Measurements from ENCODE around the gene GRWD1.

The GRWD1 gene

GRCh38 chr19:48417421-48417820 is 28.4 kb upstream of the GRWD1 start:
- Histone ChIP-seq H3K4me1 (ENCODE audit: insufficient read depth, poor library complexity, severe bottlenecking) (no peaks in the 10 kb centered on the region), H3K9me3 (ENCODE audit: severe bottlenecking) (no peaks in the 10 kb centered on the region), H3K36me3 (ENCODE audit: low read depth) (no peaks in the 10 kb centered on the region), H3K4me3 (ENCODE audit: severe bottlenecking) (no peak overlapping the region), H3K27ac (ENCODE audit: poor library complexity, severe bottlenecking) (no peak overlapping the region), H3K27me3 (ENCODE audit: insufficient read depth, poor library complexity, severe bottlenecking) (no peaks in the 10 kb centered on the region)
- no peak for TF ChIP-seq CTCF (IDR thresholded peaks at IDR 0.05; ENCODE audit: poor library complexity, severe bottlenecking)
- no peak for DNase-seq (ENCODE audit: low spot score)
- no peak for ATAC-seq (ENCODE audit: low read depth)

GRCh38 chr19:48418317-48419064 is 27.3 kb upstream of the GRWD1 start:
- Histone ChIP-seq H3K27me3 (ENCODE audit: insufficient read depth, poor library complexity, severe bottlenecking) (no peaks in the 10 kb centered on the region), H3K36me3 (ENCODE audit: low read depth) (no peaks in the 10 kb centered on the region), H3K27ac (ENCODE audit: poor library complexity, severe bottlenecking) (no peak overlapping the region), H3K9me3 (ENCODE audit: severe bottlenecking) (no peaks in the 10 kb centered on the region), H3K4me3 (ENCODE audit: severe bottlenecking) (no peak overlapping the region), H3K4me1 (ENCODE audit: insufficient read depth, poor library complexity, severe bottlenecking) (no peaks in the 10 kb centered on the region)
- no peak for TF ChIP-seq CTCF (IDR thresholded peaks at IDR 0.05; ENCODE audit: poor library complexity, severe bottlenecking)
- ATAC-seq (ENCODE audit: low read depth) (no peak), DNase-seq (ENCODE audit: low spot score) (no peak)

- no peaks in the 10 kb centered on the region for H3K9me3 ChIP-seq (ENCODE audit: severe bottlenecking)
- DNase-seq (ENCODE audit: low spot score) (no peak), ATAC-seq (ENCODE audit: low read depth) (no peak)
- no peak overlapping the region for H3K4me3 ChIP-seq (ENCODE audit: severe bottlenecking)
- H3K27ac ChIP-seq (ENCODE audit: poor library complexity, severe bottlenecking), result no peak overlapping the region
- TF ChIP-seq CTCF (IDR thresholded peaks at IDR 0.05; ENCODE audit: poor library complexity, severe bottlenecking), result no peak
- no peaks in the 10 kb centered on the region for H3K4me1 ChIP-seq (ENCODE audit: insufficient read depth, poor library complexity, severe bottlenecking)
- no peaks in the 10 kb centered on the region for H3K36me3 ChIP-seq (ENCODE audit: low read depth)
- H3K27me3 ChIP-seq (ENCODE audit: insufficient read depth, poor library complexity, severe bottlenecking), result no peaks in the 10 kb centered on the region
Measured at GRCh38 chr19:48419158-48419920, 26.4 kb upstream of the GRWD1 start.

GRCh38 chr19:48421548-48421947 is 24.2 kb upstream of the GRWD1 start:
- Histone ChIP-seq H3K9me3 (ENCODE audit: severe bottlenecking) (no peaks in the 10 kb centered on the region), H3K4me3 (ENCODE audit: severe bottlenecking) (no peak overlapping the region), H3K27ac (ENCODE audit: poor library complexity, severe bottlenecking) (no peak overlapping the region), H3K4me1 (ENCODE audit: insufficient read depth, poor library complexity, severe bottlenecking) (peaks cover 6% of the 10 kb centered on the region), H3K27me3 (ENCODE audit: insufficient read depth, poor library complexity, severe bottlenecking) (no peaks in the 10 kb centered on the region), H3K36me3 (ENCODE audit: low read depth) (no peaks in the 10 kb centered on the region)
- DNase-seq (ENCODE audit: low spot score), result no peak
- no peak for ATAC-seq (ENCODE audit: low read depth)
- no peak for TF ChIP-seq CTCF (IDR thresholded peaks at IDR 0.05; ENCODE audit: poor library complexity, severe bottlenecking)
